Inferior parietal cortex (tissue), 1 donor: ENCODE results near the gene SLC22A15.
"Not testable (repeated sequence)": the region's sequence is repeated elsewhere in the genome, so short reads cannot be mapped to it uniquely, and the experiment has no call there.

Source experiments
- DNase-seq: peaks from one replicate; pipeline ENCODE4 v3.0.0-alpha.2; 2016; ENCODE audit errors: extremely low spot score

Gene SLC22A15

GRCh38 chr1:116031302-116031835 lies 55.1 kb downstream of the SLC22A15 start:
- DNase-seq, result peak; percentile 1

DNA sequence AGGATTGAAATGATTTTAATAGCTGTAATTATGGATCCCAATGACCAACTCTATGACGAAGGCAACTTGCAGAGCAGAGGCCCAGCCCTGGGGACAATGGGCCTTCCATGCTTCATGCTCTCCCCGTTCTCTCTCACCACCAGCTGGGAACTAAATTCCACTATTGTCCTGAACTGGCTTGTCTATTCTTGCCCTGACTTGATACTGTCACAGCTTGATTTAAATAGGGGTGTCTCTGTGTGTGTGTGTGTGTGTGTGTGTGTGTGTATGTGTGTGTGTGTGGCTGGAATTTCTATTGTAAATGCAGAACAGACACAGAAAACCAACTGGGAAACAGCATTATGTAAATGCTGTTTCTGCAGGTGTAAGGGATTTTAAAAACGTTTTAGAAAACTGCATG lies 57.0 kb downstream of the SLC22A15 start:
- peak; percentile 69 for DNase-seq

- DNase-seq, result no peak
Measured at GRCh38 chr1:116036255-116036654, 59.9 kb downstream of the SLC22A15 start.

- no peak for DNase-seq
Measured at GRCh38 chr1:116038679-116039078, 62.4 kb downstream of the SLC22A15 start.

- DNase-seq, result no peak
Measured at GRCh38 chr1:116044071-116044470, 67.8 kb downstream of the SLC22A15 start.

GRCh38 chr1:116046933-116047332 lies 70.6 kb downstream of the SLC22A15 start:
- not testable (repeated sequence) for DNase-seq

GRCh38 chr1:116051896-116052295 lies 75.6 kb downstream of the SLC22A15 start:
- DNase-seq, result not testable (repeated sequence)

- no peak for DNase-seq
Measured at GRCh38 chr1:116062201-116062600, 85.9 kb downstream of the SLC22A15 start.

- no peak for DNase-seq
Measured at GRCh38 chr1:116064616-116065015, 88.3 kb downstream of the SLC22A15 start.

DNA sequence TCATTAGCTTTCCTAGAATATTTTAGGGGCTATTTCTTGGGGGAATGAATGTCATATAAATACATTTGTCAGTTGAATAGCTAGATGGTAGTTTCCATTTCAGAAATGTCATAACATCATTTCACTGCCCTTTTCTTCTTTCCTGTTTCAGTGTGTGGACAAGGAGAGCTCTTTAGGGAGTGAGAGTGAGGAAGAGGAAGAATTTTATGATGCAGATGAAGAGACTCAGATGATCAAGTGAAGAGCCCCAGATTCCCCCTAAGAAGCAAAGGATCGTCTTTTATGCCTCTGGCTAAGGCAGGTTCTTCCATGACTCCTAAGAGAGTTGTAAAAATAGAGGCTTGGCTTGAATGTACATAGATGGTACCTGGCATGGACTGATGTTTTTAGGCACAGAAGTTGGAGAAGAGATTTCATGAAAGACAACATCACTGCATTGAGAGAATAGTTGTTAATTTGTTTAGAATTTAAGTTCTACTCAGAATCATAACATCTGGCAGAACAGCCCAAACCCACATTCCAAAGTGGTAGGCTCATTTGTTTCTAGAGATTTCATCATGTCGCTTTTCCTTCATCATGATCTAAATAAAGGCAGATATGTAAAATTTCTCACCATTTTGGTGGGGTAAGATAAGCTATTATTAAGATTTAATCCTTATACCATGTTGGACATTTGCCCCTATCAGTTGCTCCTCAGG lies 90.7 kb downstream of the SLC22A15 start:
- no peak for DNase-seq

GRCh38 chr1:116067566-116067890 lies 91.2 kb downstream of the SLC22A15 start:
- no peak for DNase-seq

- no peak for DNase-seq
Measured at GRCh38 chr1:116075575-116075974, 99.3 kb downstream of the SLC22A15 start.

GRCh38 chr1:116075990-116076389 lies 99.7 kb downstream of the SLC22A15 start:
- no peak for DNase-seq

DNA sequence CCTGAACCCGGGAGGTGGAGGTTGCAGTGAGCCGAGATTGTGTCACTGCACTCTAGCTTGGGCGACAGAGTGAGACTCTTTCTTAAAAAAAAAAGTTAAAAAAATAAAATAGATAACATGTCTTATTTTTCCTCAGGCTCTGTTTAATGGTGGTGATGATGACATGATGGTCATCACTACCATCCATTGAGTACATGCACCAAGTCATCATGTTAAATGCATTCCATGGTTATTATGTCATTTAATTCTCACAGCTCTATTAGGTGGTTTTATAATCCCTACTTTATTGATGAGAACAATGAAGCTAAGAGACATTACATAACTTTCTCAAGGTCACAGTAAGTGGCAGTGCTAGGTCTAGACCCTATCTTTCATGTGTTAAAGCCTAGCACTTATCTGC lies 100.5 kb downstream of the SLC22A15 start:
- DNase-seq, result no peak

DNA sequence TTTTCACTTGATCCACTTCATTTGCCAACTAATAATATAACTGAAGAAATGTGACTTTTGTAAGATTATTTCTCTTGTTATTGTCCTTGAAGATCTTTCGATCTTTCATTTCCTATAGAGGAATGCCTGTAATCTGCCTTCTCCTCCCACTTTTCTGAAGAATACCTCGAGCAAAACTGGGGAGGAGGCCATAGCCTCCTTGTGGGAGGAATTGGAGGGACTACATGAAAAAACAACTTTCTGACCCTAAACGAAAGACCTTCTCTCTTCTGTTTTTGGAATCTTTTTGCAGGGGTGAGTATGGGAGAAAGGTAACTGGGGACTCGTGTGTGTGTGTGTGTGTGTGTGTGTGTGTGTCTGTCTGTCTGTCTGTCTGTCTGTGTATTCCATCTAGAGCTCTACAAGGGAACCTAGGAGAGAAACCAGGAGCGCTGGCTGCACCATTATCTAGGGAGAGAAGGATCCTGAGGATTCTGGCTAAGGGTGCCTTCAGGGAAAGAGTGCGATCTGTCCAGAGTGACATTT lies 102.4 kb downstream of the SLC22A15 start:
- no peak for DNase-seq

DNA sequence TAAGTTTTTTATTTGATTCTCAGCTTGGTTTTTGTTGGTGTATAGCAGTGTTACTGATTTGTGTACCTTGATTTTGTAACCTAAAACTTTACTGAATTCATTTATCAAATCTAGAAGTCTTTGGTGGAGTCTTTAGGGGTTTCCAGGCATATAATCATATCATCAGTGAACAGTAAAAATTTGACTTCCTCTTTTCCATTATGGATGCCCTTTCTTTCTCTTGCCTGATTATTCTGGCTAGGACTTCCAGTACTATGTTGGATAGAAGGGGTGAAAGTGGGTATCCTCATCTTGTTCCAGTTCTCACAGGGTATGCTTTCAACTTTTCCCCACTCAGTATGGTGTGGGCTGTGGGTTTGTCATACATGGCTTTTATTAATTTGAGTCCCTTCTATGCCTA lies 111.3 kb downstream of the SLC22A15 start:
- no peak for DNase-seq

GRCh38 chr1:116089870-116090269 lies 113.6 kb downstream of the SLC22A15 start:
- DNase-seq, result no peak

DNA sequence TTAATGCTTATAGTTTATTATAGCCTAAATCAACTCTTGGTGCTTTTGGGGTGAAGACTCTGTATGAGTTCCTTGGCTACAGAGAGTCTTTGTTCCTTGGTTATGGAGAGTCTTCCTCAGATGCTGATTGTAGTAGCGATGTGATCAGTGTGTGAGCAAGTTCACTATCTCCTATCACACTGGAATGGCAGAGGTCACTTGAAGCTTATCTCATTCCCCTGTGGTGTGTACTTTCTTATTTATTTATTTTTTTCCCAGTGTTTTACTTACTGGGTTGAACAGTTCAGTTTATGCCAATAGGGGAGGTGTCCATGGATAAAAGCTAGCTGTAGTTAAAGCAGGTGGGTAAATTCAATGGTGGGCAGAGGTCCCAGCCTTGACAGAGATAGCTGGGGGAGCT lies 114.8 kb downstream of the SLC22A15 start:
- DNase-seq, result no peak

- DNase-seq, result no peak
Measured at GRCh38 chr1:116092752-116093489, 116.6 kb downstream of the SLC22A15 start.

GRCh38 chr1:116095027-116095426 lies 118.7 kb downstream of the SLC22A15 start:
- DNase-seq, result no peak

GRCh38 chr1:116096013-116096618 lies 119.8 kb downstream of the SLC22A15 start:
- DNase-seq, result no peak

DNA sequence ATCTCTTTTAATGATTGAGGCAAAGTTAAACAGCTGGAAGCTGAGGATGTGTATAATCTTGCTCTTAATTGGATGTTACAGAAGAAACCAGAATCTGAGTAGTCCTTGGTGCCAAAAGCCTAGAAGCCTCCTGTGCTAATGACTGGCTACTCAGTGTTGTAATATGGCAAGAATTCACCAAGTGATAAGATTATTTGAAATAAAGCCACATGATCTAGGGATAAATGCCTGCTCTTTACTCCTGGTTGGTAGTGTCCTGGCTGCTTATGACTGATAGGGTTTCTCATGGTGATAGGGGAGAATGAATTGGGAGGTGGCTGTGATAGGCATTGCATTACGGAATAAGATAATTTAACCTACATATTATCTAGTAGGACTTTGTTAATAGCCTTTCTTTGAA lies 121.3 kb downstream of the SLC22A15 start:
- no peak for DNase-seq

- DNase-seq, result no peak
Measured at GRCh38 chr1:116099379-116099778, 123.1 kb downstream of the SLC22A15 start.
